Left lung (tissue), 10 donors: ENCODE results near the gene NLRC5. TPM values are rescaled to one million over a fixed set of nuclear protein-coding genes. Genes with fewer than 3 reads are reported as not detected.
A peak's percentile ranks its signal among the peaks of the same experiment; 100 is the strongest.

ENCODE experiments used
- ATAC-seq: fragments of 200-7000 bp; cut with Tn5 transposase; one replicate; pipeline ENCODE4 v1.9.1; 2020; ENCODE audit warnings: moderate library complexity
- DNase-seq, 4 donors: peaks; one replicate each; pipeline ENCODE4 v3.0.0-alpha.2; 2013 to 2020
- H3K27ac ChIP-seq, 2 donors: fragments of 200-600 bp; sonication (generic) in 1 of 2; one replicate each; pipeline versions ENCODE4 v1.5.0 to v1.8.0; 2020 to 2021
- H3K27me3 ChIP-seq, 2 donors: fragments of 200-600 bp; sonication (generic) in 1 of 2; one replicate each; pipeline versions ENCODE4 v1.5.0 to v1.8.0; 2020 to 2021
- H3K36me3 ChIP-seq, 2 donors: fragments of 200-600 bp; sonication (generic) in 1 of 2; one replicate each; pipeline versions ENCODE4 v1.5.0 to v1.8.0; 2020 to 2021
- H3K4me1 ChIP-seq, 2 donors: fragments of 200-600 bp; one replicate each; pipeline ENCODE4 v1.8.0; 2021
- H3K4me3 ChIP-seq, 2 donors: fragments of 200-600 bp; sonication (generic) in 1 of 2; one replicate each; pipeline versions ENCODE4 v1.5.0 to v1.8.0; 2020 to 2021; ENCODE audit warnings: mild to moderate bottlenecking in 1 of 2
- H3K9me3 ChIP-seq, 2 donors: fragments of 200-600 bp; sonication (generic) in 1 of 2; one replicate each; pipeline versions ENCODE4 v1.5.0 to v1.8.0; 2020 to 2021
- CTCF ChIP-seq, 2 donors: fragments of 200-600 bp; sonication (generic) in 1 of 2; IDR thresholded peaks; one replicate each; pipeline versions ENCODE4 v1.5.0 to v1.8.0; 2021; ENCODE audit warnings: antibody characterized with exemption in 2 of 2
- intact Hi-C, 2 donors: fragments of 100-400 bp; cut with DNase I; formaldehyde crosslinking; loops; one replicate each; pipeline versions ENCODE4 v1.11.2 to v1.14.2; 2022
- polyA plus RNA-seq, 6 donors: library from polyadenylated mRNA; unstranded; fragments of 120-200 nt; gene quantifications; one replicate each; pipeline ENCODE4 v1.2.1, GENCODE V29; 2013; ENCODE audit not compliant: insufficient read length in 6 of 6
- total RNA-seq, 2 donors: library from RNA; stranded (reverse); fragmentation: NEBNext Ultra II Directional; extraction: Animal tissue kit (Norgen Biotek cat#: 25700); gene quantifications; one replicate each; pipeline ENCODE4 v1.2.1, GENCODE V29; 2021
- donor health status: DM: no; HTN: yes; CAD: no.
- donor health status: DM: no; HTN: no; CAD: no.

The NLRC5 gene
- total and polyA plus RNA-seq, 8 donors = 9.8 to 93.3 (median 12.9) TPM

DNA sequence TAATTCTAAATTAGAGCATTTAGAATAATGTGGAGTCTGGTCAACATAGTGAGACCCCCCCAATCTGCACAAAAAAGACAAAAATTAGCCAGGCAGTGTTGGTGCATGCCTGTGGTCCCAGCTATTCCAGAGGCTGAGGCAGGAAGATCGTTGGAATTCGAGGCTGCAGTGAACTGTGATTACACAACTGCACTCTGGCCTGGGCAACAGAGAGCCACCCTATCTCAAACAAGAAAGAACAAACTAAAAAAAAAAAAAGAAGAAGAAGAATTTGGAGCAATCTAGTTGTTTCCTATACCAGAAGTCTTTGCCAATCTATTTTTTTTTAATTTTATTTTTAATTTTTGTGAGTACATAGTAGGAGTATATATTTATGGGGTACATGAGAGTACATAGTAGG is 21.6 kb upstream of the NLRC5 start:
- TF ChIP-seq CTCF (IDR thresholded peaks at IDR 0.05) = no peak
- Histone ChIP-seq H3K9me3 (no peaks in the 10 kb centered on the region), H3K4me3 (no peak overlapping the region), H3K27ac (peak overlapping the region in 1 of 2 donors; percentile 14), H3K4me1 (peaks cover 0 to 29% of the 10 kb centered on the region in 2 donors), H3K27me3 (no peaks in the 10 kb centered on the region), H3K36me3 (no peaks in the 10 kb centered on the region)
- intact Hi-C loops = no loop called here
- no peak for ATAC-seq
- no peak for DNase-seq

DNA sequence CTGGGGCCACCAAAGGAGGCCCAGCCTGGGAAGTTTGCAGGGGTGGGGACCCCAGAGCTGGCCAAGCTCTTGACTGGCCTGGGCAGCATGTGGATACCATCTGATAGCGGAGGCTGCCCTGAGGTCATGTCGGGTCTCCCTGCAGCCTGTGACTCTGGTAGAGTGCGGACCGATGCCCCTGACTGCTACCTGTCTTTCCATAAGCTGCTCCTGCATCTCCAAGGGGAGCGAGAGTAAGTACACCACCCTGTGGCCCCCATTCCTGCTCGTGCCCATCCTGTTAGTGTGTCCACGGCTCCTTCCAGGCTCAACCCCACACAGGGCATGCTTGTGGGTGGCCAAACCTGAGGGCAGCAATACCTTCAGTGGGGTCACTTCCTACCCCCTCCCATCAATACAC is 19.6 kb upstream of the NLRC5 start:
- intact Hi-C loops = no loop called here

DNA sequence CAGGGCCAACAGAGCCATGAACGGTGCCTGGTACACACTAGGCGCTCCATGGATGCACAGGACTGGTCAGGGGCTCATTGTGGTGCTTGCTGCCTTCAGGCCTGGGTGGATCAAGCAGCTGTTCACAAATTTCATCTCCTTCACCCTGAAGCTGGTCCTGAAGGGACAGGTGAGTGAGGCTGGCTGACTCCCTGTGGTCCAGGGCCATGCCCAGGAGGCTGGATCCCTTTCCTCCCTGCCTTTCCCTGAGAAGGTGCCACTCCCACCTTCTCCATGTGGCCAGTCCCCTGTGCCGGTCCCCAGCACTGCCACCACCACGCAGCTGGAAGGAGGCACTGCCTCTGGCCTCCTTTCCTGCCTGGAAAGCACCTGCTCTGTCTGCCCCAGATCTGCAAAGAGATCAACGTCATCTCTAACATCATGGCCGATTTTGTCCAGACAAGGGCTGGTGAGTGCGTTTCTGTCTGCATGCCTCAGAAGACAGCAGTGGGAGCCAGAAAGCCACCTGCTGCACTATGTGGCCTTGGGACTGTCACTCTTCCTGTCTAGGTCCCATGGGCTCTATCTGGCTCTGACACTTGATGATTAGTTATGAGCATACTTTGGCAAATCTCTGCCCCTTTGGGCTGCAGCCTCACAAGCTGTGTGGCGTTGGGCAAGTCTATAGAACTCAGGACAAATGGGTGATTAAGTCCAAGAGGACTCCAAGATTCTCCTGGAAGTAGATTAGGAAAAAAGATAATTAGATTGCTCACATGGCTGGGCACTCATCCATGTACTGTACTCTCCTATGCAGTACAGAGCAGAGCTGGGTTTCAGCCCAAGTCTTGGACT is 18.2 kb upstream of the NLRC5 start:
- Histone ChIP-seq H3K4me1 (peaks cover 0 to 21% of the 10 kb centered on the region in 2 donors), H3K27ac (no peak overlapping the region), H3K4me3 (no peak overlapping the region), H3K36me3 (no peaks in the 10 kb centered on the region), H3K27me3 (no peaks in the 10 kb centered on the region), H3K9me3 (no peaks in the 10 kb centered on the region)
- ATAC-seq (peak; percentile 10), DNase-seq (no peak)
- no peak for TF ChIP-seq CTCF (IDR thresholded peaks at IDR 0.05)
- intact Hi-C loops = no loop called here

More for the DNA sequence above, 19.6 kb upstream of the NLRC5 start:
- H3K27ac ChIP-seq = no peak overlapping the region
- no peak overlapping the region for H3K4me3 ChIP-seq
- peaks cover 0 to 28% of the 10 kb centered on the region in 2 donors for H3K4me1 ChIP-seq
- H3K36me3 ChIP-seq = no peaks in the 10 kb centered on the region
- H3K27me3 ChIP-seq = no peaks in the 10 kb centered on the region
- TF ChIP-seq CTCF (IDR thresholded peaks at IDR 0.05) = no peak
- ATAC-seq (no peak), DNase-seq (no peak)
- no peaks in the 10 kb centered on the region for H3K9me3 ChIP-seq

- ATAC-seq = no peak
- Histone ChIP-seq H3K9me3 (no peaks in the 10 kb centered on the region), H3K4me1 (peaks cover 0 to 19% of the 10 kb centered on the region in 2 donors), H3K4me3 (no peak overlapping the region), H3K27me3 (no peaks in the 10 kb centered on the region), H3K36me3 (no peaks in the 10 kb centered on the region), H3K27ac (no peak overlapping the region)
- no peak for TF ChIP-seq CTCF (IDR thresholded peaks at IDR 0.05)
- intact Hi-C loops = no loop called here
- no peak for DNase-seq
Measured at GRCh38 chr16:56971768-56972043, 17.7 kb upstream of the NLRC5 start.

DNA sequence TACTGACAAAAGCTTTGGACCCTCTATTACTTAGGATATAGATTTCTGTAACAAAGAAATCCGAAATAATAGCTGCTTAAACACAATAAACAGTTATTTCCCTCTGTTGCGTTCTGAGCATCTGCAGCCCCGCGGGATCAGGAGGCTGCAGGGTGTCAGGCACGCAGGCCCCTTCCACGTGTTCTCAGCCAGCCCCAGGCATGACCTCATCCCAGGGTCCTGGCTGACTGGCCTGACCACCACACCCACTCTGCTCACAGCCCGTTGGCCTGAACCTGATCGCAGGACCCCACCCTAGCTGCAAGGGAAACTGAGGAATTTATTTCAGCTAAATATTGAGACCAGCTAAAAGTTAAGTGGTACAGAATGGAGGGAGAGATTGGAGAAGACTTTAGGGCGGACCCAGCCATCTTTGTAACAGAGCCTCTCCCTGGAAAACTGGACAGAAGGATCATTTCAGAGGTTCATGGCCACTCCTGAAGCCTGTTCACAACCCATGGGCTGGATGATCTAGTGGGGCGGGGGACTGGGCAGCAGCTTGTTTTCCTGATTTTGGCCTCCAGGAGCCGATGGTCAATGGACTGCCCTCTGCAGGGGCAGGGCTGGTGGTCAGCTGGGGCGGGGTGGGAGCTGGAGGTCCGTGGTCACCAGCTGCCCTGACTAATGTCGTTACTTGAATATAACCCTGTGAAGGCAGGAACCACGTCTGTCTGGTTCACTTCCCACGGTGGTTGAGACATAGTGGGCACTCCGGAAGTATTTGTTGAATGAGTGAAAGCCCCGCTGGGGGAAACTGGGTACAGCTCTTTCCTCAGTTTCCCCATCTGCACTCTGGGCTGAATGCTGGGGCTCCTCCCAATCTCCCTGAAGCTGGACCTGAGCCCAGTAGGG is 16.7 kb upstream of the NLRC5 start:
- ATAC-seq (no peak), DNase-seq (no peak)
- Histone ChIP-seq H3K4me1 (peaks cover 0 to 20% of the 10 kb centered on the region in 2 donors), H3K9me3 (no peaks in the 10 kb centered on the region), H3K36me3 (no peaks in the 10 kb centered on the region), H3K4me3 (no peak overlapping the region), H3K27me3 (no peaks in the 10 kb centered on the region), H3K27ac (no peak overlapping the region)
- TF ChIP-seq CTCF (IDR thresholded peaks at IDR 0.05) = no peak
- intact Hi-C loops = no loop called here
